ENCODE data around the gene SLC4A1AP. TPM values are rescaled to one million over a fixed set of nuclear protein-coding genes. Genes with fewer than 3 reads are reported as not detected.

SLC4A1AP gene
- total and polyA plus RNA-seq, 2 of the 13 experiments (the other 11 are each of a cell fraction or from before 2014, with no cell fraction given) = 15.3 to 44.6 TPM

GRCh38 chr2:27738349-27739057 is 74.8 kb downstream of the SLC4A1AP start (continued):
- TF ChIP-seq ATAD3A (CRISPR knock-in tag; IDR thresholded peaks at IDR 0.05) (no peak), SCMH1 (CRISPR knock-in tag; IDR thresholded peaks at IDR 0.05; ENCODE audit: borderline replicate concordance) (no peak), PITX1 (CRISPR knock-in tag; IDR thresholded peaks at IDR 0.05) (no peak), AKAP8 (CRISPR knock-in tag; IDR thresholded peaks at IDR 0.05) (no peak), HOXA3 (CRISPR knock-in tag; IDR thresholded peaks at IDR 0.05) (peak; percentile 73; the same call in 1 of the 2 replicates), PAX8 (CRISPR knock-in tag; IDR thresholded peaks at IDR 0.05; ENCODE audit: borderline replicate concordance) (0 out of 2 replicates have a peak, but pooled peaks have one; percentile 27), MTA1 (CRISPR knock-in tag; IDR thresholded peaks at IDR 0.05; ENCODE audit: borderline replicate concordance) (peak; percentile 42; the same call in 1 of the 2 replicates), ZNF180 (CRISPR knock-in tag; IDR thresholded peaks at IDR 0.05; ENCODE audit: borderline replicate concordance, low read depth) (no peak), MIXL1 (CRISPR knock-in tag; IDR thresholded peaks at IDR 0.05) (peak; percentile 79; the same call in 1 of the 2 replicates), MLX (CRISPR knock-in tag; IDR thresholded peaks at IDR 0.05) (peak; percentile 76; the same call in 1 of the 2 replicates), ZNF850 (CRISPR knock-in tag; conservative IDR thresholded peaks at IDR 0.05) (no peak), KDM6A (CRISPR knock-in tag; IDR thresholded peaks at IDR 0.05; ENCODE audit: low read depth) (peak; percentile 72; the same call in 1 of the 2 replicates), ATF5 (CRISPR knock-in tag; IDR thresholded peaks at IDR 0.05; ENCODE audit: low read depth) (no peak), ZNF282 (IDR thresholded peaks at IDR 0.05; ENCODE audit: partially characterized antibody) (no peak), HBP1 (CRISPR knock-in tag; IDR thresholded peaks at IDR 0.05; ENCODE audit: low read depth) (no peak; the same call in 1 of the 2 replicates), ZNF746 (CRISPR knock-in tag; IDR thresholded peaks at IDR 0.05) (no peak), ZNF883 (CRISPR knock-in tag; IDR thresholded peaks at IDR 0.05; ENCODE audit: not compliant biosample characterization) (no peak), ZBTB38 (CRISPR knock-in tag; IDR thresholded peaks at IDR 0.05) (peak; percentile 82), ZNF264 (CRISPR knock-in tag; IDR thresholded peaks at IDR 0.05) (no peak), CBFB (CRISPR knock-in tag; IDR thresholded peaks at IDR 0.05) (peak; percentile 95), HIVEP1 (CRISPR knock-in tag; IDR thresholded peaks at IDR 0.05) (no peak)
- TF ChIP-seq, protein P1, sequence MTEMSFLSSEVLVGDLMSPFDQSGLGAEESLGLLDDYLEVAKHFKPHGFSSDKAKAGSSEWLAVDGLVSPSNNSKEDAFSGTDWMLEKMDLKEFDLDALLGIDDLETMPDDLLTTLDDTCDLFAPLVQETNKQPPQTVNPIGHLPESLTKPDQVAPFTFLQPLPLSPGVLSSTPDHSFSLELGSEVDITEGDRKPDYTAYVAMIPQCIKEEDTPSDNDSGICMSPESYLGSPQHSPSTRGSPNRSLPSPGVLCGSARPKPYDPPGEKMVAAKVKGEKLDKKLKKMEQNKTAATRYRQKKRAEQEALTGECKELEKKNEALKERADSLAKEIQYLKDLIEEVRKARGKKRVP (CRISPR knock-in tag; IDR thresholded peaks at IDR 0.05) = peak in 1 of 2 experiments; percentile 34; a peak in 1 of 4 replicates
- TF ChIP-seq, protein P2, sequence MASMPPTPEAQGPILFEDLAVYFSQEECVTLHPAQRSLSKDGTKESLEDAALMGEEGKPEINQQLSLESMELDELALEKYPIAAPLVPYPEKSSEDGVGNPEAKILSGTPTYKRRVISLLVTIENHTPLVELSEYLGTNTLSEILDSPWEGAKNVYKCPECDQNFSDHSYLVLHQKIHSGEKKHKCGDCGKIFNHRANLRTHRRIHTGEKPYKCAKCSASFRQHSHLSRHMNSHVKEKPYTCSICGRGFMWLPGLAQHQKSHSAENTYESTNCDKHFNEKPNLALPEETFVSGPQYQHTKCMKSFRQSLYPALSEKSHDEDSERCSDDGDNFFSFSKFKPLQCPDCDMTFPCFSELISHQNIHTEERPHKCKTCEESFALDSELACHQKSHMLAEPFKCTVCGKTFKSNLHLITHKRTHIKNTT (CRISPR knock-in tag; IDR thresholded peaks at IDR 0.05) = no peak
- TF ChIP-seq, protein P3, sequence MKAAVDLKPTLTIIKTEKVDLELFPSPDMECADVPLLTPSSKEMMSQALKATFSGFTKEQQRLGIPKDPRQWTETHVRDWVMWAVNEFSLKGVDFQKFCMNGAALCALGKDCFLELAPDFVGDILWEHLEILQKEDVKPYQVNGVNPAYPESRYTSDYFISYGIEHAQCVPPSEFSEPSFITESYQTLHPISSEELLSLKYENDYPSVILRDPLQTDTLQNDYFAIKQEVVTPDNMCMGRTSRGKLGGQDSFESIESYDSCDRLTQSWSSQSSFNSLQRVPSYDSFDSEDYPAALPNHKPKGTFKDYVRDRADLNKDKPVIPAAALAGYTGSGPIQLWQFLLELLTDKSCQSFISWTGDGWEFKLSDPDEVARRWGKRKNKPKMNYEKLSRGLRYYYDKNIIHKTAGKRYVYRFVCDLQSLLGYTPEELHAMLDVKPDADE (CRISPR knock-in tag; IDR thresholded peaks at IDR 0.05) = no peak
- TF ChIP-seq, protein P4, sequence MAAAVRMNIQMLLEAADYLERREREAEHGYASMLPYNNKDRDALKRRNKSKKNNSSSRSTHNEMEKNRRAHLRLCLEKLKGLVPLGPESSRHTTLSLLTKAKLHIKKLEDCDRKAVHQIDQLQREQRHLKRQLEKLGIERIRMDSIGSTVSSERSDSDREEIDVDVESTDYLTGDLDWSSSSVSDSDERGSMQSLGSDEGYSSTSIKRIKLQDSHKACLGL (CRISPR knock-in tag; IDR thresholded peaks at IDR 0.05) = no peak

Measured in HepG2 (cell line).